Right atrium auricular region (tissue), 2 donors: ENCODE data around the gene PIAS2. TPM values are rescaled to one million over a fixed set of nuclear protein-coding genes. Genes with fewer than 3 reads are reported as not detected.

Experiments used
- DNase-seq: peaks from one replicate; pipeline ENCODE4 v3.0.0-alpha.2; 2019; ENCODE audit warnings: low spot score
- H3K27ac ChIP-seq, 2 donors: fragments of 200-600 bp; sonication (generic); 1 replicate in 1 of 2; 2 replicates in 1 of 2; pipeline ENCODE4 v1.5.1; 2016 to 2019
- H3K27me3 ChIP-seq, 2 donors: fragments of 200-600 bp; sonication (generic); one replicate each; pipeline versions ENCODE4 v1.5.1 to v1.6.0; 2017 to 2019
- H3K36me3 ChIP-seq: fragments of 200-600 bp; sonication (generic); one replicate; pipeline ENCODE4 v1.5.1; 2016
- H3K4me1 ChIP-seq, 2 donors: fragments of 200-600 bp; sonication (generic); one replicate each; pipeline versions ENCODE4 v1.5.1 to v1.6.0; 2017 to 2019
- H3K4me3 ChIP-seq, 2 donors: fragments of 200-600 bp; sonication (generic); 1 replicate in 1 of 2; 2 replicates in 1 of 2; pipeline ENCODE4 v1.5.1; 2017 to 2019; ENCODE audit warnings: mild to moderate bottlenecking in 1 of 2, moderate library complexity in 1 of 2
- H3K9me3 ChIP-seq, 2 donors: fragments of 200-600 bp; sonication (generic); one replicate each; pipeline ENCODE4 v1.5.1; 2019
- CTCF ChIP-seq, 2 donors: fragments of 200-600 bp; sonication (generic); IDR thresholded peaks; one replicate each; pipeline ENCODE4 v1.5.1; 2019; ENCODE audit warnings: antibody characterized with exemption in 2 of 2
- total RNA-seq, 2 donors: library from RNA; depleted of rRNA; stranded (reverse); fragments of >200 nt; gene quantifications; one replicate each; pipeline ENCODE4 v1.1.0, GENCODE V29; 2016

The PIAS2 gene
- total RNA-seq, 2 donors from 2014 or later = 14.3 to 14.9 TPM

DNA sequence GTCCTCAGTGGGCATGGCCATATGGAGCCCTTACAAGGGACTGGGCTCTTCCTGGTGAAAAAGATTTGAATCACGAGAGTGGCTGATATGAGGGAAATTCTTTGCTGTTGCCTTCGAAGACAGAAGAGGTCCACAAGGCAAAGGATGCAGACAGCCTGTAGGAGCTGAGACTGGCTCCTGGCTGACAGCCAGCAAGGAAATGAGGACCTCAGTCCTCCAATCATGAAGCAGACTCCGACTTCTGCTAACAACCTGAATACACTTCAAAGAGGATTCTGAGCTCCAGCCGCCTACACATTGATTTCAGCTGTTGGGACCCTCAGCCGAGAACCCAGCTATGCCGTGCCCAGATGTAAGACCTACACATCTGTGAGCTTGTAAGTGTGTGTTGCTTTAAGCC, 157.4 kb downstream of the PIAS2 start:
- H3K36me3 ChIP-seq = no peaks in the 10 kb centered on the region
- H3K4me3 ChIP-seq = no peak overlapping the region
- no peak for TF ChIP-seq CTCF (IDR thresholded peaks at IDR 0.05)
- no peaks in the 10 kb centered on the region for H3K9me3 ChIP-seq
- H3K27me3 ChIP-seq = no peaks in the 10 kb centered on the region
- H3K4me1 ChIP-seq = peaks cover 0 to 41% of the 10 kb centered on the region in 2 donors
- DNase-seq = no peak
- H3K27ac ChIP-seq = no peak overlapping the region

- Histone ChIP-seq H3K4me1 (peaks cover 0 to 41% of the 10 kb centered on the region in 2 donors), H3K27me3 (no peaks in the 10 kb centered on the region)
These were observed 160.6 kb downstream of the PIAS2 start, which contains the start of gene ST8SIA5 for GRCh38 chr18:46756559-46757201. TSS of gene ST8SIA5 (minus strand) at chr18:46757053. CDS start at chr18:46756508, 545 bp downstream.

GRCh38 chr18:46756025-46756558, 161.2 kb downstream of the PIAS2 start:
- DNase-seq = peak; percentile 7
- Histone ChIP-seq H3K27ac (peak overlapping the region; percentile 68 to 73), H3K27me3 (no peaks in the 10 kb centered on the region)

More at GRCh38 chr18:46756559-46757201, 160.6 kb downstream of the PIAS2 start, which contains the start of gene ST8SIA5:
- H3K27ac ChIP-seq = peak within 1 kb of the TSS; percentile 68 to 73
- DNase-seq = peak; percentile 54
- H3K9me3 ChIP-seq = no peaks in the 10 kb centered on the region
- TF ChIP-seq CTCF (IDR thresholded peaks at IDR 0.05) = no peak
- no peaks in the 10 kb centered on the region for H3K36me3 ChIP-seq
- H3K4me3 ChIP-seq = peak within 1 kb of the TSS; percentile 47 to 57

DNA sequence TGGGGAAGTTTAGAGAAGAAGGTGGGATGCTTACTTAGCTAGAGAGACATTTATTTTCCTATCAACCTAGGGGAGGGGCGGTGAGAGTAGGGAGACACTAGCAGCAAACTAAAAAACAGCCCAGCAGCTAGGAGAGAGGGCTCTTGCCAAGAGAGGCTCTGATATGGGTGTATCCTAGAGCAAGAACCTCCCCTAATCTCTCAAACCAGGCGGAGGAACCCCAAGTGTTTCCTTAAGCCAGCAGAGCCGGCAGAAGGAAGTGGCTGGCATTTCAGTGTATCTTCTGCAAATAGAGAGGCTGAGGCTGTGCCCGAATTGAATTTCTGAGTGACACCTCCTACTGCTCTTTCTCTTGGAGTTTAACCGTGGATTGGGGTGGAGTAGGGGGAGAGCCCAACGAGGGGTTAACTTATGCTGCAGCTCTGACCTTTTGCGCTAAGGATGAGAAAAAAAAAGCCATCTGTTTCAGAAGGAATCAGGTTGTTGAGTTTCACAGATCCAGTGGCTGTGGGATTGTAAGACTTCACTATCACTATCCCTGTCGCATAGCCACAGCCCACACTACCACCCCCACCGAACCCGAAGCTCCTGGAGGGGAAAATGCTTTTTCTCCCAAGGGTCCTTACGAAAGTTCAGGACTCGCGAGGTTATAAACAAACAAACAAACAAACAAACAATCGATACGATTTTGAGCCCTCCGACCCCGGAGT, 161.8 kb downstream of the PIAS2 start:
- peaks cover 0 to 35% of the 10 kb centered on the region in 2 donors for H3K4me1 ChIP-seq
- peak overlapping the region; percentile 68 to 73 for H3K27ac ChIP-seq
- no peaks in the 10 kb centered on the region for H3K27me3 ChIP-seq
- H3K9me3 ChIP-seq = no peaks in the 10 kb centered on the region
- TF ChIP-seq CTCF (IDR thresholded peaks at IDR 0.05) = no peak
- peak; percentile 18 for DNase-seq
- peak overlapping the region; percentile 47 to 57 for H3K4me3 ChIP-seq
- H3K36me3 ChIP-seq = no peaks in the 10 kb centered on the region

More at GRCh38 chr18:46756025-46756558, 161.2 kb downstream of the PIAS2 start:
- no peaks in the 10 kb centered on the region for H3K36me3 ChIP-seq
- H3K4me3 ChIP-seq = peak overlapping the region; percentile 47 to 57
- H3K4me1 ChIP-seq = peaks cover 0 to 41% of the 10 kb centered on the region in 2 donors
- no peaks in the 10 kb centered on the region for H3K9me3 ChIP-seq
- no peak for TF ChIP-seq CTCF (IDR thresholded peaks at IDR 0.05)

GRCh38 chr18:46754661-46755292, 162.5 kb downstream of the PIAS2 start:
- Histone ChIP-seq H3K27me3 (no peaks in the 10 kb centered on the region), H3K9me3 (no peaks in the 10 kb centered on the region), H3K36me3 (no peaks in the 10 kb centered on the region), H3K27ac (peak overlapping the region; percentile 8 to 68), H3K4me3 (peak overlapping the region in 1 of 2 donors; percentile 57), H3K4me1 (peaks cover 0 to 30% of the 10 kb centered on the region in 2 donors)
- peak in 1 of 2 donors; percentile 49 for TF ChIP-seq CTCF (IDR thresholded peaks at IDR 0.05)
- DNase-seq = peak; percentile 55
